GM10266 (cell line): Measurements from ENCODE around the gene SMO.
A peak's percentile ranks its signal among the peaks of the same experiment; 100 is the strongest.
"Not testable (repeated sequence)": the region's sequence is repeated elsewhere in the genome, so short reads cannot be mapped to it uniquely, and the experiment has no call there.

Source experiments
- DNase-seq: peaks from one replicate; pipeline ENCODE4 v3.0.0; 2012; ENCODE audit errors: extremely low spot score
- CTCF ChIP-seq: IDR thresholded peaks from 2 replicates; pipeline ENCODE4 v1.5.1; 2012; ENCODE audit warnings: mild to moderate bottlenecking, low read depth; ENCODE audit not compliant: control insufficient read depth, insufficient read depth; ENCODE audit errors: missing control alignments

SMO gene

GRCh38 chr7:129212126-129212525, 23.7 kb downstream of the SMO start:
- TF ChIP-seq CTCF = no peak
- no peak for DNase-seq

- no peak for DNase-seq
Measured at GRCh38 chr7:129212596-129212995, 24.2 kb downstream of the SMO start.

GRCh38 chr7:129213828-129214227, 25.4 kb downstream of the SMO start:
- peak; percentile 51 for TF ChIP-seq CTCF
- peak; percentile 62 for DNase-seq

More at GRCh38 chr7:129212596-129212995, 24.2 kb downstream of the SMO start:
- TF ChIP-seq CTCF = no peak

- not testable (repeated sequence) for DNase-seq
Measured at GRCh38 chr7:129215691-129216090, 27.3 kb downstream of the SMO start.

GRCh38 chr7:129216101-129216715, 27.8 kb downstream of the SMO start:
- DNase-seq = not testable (repeated sequence)

GRCh38 chr7:129216821-129217416, 28.5 kb downstream of the SMO start:
- DNase-seq = not testable (repeated sequence)

- TF ChIP-seq CTCF = peak; percentile 94
- peak; percentile 81 for DNase-seq
Measured at GRCh38 chr7:129218514-129219062, 30.2 kb downstream of the SMO start.

- DNase-seq = not testable (repeated sequence)
Measured at GRCh38 chr7:129219166-129219565, 30.7 kb downstream of the SMO start.

- no peak for TF ChIP-seq CTCF
Measured at GRCh38 chr7:129222064-129222463, 33.6 kb downstream of the SMO start.

More at GRCh38 chr7:129222064-129222463, 33.6 kb downstream of the SMO start:
- DNase-seq = no peak
